OCI-LY1 (cell line): ENCODE data around the gene UHMK1.

Experiments
- H2AFZ ChIP-seq: fragments of 200-600 bp; sonication (generic), shearing (Covaris generic); 2 replicates; pipeline ENCODE4 v1.6.0; 2014; ENCODE audit warnings: antibody characterized with exemption, mild to moderate bottlenecking, low read length
- H3F3A ChIP-seq: fragments of 200-600 bp; sonication (generic), shearing (Covaris generic); 2 replicates; pipeline ENCODE4 v1.6.0; 2014; ENCODE audit warnings: mild to moderate bottlenecking, antibody characterized with exemption, low read length, moderate library complexity; ENCODE audit not compliant: insufficient read depth
- H3K27ac ChIP-seq: fragments of 200-600 bp; sonication (generic); 2 replicates; pipeline ENCODE4 v1.5.1; 2014; ENCODE audit warnings: low read length, mixed run types, mild to moderate bottlenecking, low read depth; ENCODE audit not compliant: poor library complexity, severe bottlenecking
- H3K27me3 ChIP-seq: fragments of 200-600 bp; sonication (generic); 2 replicates; pipeline ENCODE4 v1.6.0; 2014; ENCODE audit warnings: antibody characterized with exemption, mild to moderate bottlenecking, low read length, moderate library complexity; ENCODE audit not compliant: insufficient read depth
- H3K36me3 ChIP-seq: fragments of 200-600 bp; sonication (generic); 2 replicates; pipeline ENCODE4 v1.6.1; 2014; ENCODE audit warnings: mild to moderate bottlenecking, antibody characterized with exemption, low read length, moderate library complexity, mixed read lengths; ENCODE audit not compliant: insufficient read depth
- H3K4me1 ChIP-seq: fragments of 200-600 bp; sonication (generic); 2 replicates; pipeline ENCODE4 v1.5.1; 2014; ENCODE audit warnings: mild to moderate bottlenecking, low read length, moderate library complexity; ENCODE audit not compliant: insufficient read depth, severe bottlenecking
- H3K4me2 ChIP-seq: fragments of 200-600 bp; sonication (generic), shearing (Covaris generic); 2 replicates; pipeline ENCODE4 v1.6.1; 2014; ENCODE audit warnings: low read length
- H3K4me3 ChIP-seq: fragments of 200-600 bp; sonication (generic); 2 replicates; pipeline ENCODE4 v1.5.1; 2014; ENCODE audit warnings: low read length, low read depth, mild to moderate bottlenecking, mixed read lengths; ENCODE audit not compliant: poor library complexity, severe bottlenecking
- H3K79me2 ChIP-seq: fragments of 200-600 bp; shearing (Covaris generic); 2 replicates; pipeline ENCODE4 v1.6.1; 2016; ENCODE audit warnings: mixed run types, low read length, mixed read lengths; ENCODE audit not compliant: insufficient read depth
- H3K9ac ChIP-seq: fragments of 200-600 bp; sonication (generic), shearing (Covaris generic); 2 replicates; pipeline ENCODE4 v1.6.1; 2014; ENCODE audit warnings: mild to moderate bottlenecking, low read length, mixed read lengths
- H3K9me2 ChIP-seq: fragments of 200-600 bp; sonication (generic), shearing (Covaris generic); 2 replicates; pipeline ENCODE4 v1.6.1; 2014; ENCODE audit warnings: low read depth, mild to moderate bottlenecking, low read length, mixed read lengths
- H3K9me3 ChIP-seq: fragments of 200-600 bp; shearing (Covaris generic); 2 replicates; pipeline ENCODE4 v1.6.1; 2014; ENCODE audit warnings: low read length, mixed read lengths
- H4K20me1 ChIP-seq: fragments of 200-600 bp; sonication (generic), shearing (Covaris generic); 2 replicates; pipeline ENCODE4 v1.6.0; 2016; ENCODE audit warnings: mild to moderate bottlenecking, low read length; ENCODE audit not compliant: insufficient read depth
- CTCF ChIP-seq: fragments of 200-600 bp; sonication (generic), shearing (Covaris generic); IDR thresholded peaks from 2 replicates; pipeline ENCODE4 v1.5.1; 2017; ENCODE audit warnings: mild to moderate bottlenecking, antibody characterized with exemption, low read length, moderate library complexity, mixed read lengths
- EZH2 ChIP-seq: fragments of 200-600 bp; sonication (generic), shearing (Covaris generic); IDR thresholded peaks from 2 replicates; pipeline ENCODE4 v1.8.0; 2017; ENCODE audit warnings: borderline replicate concordance, mixed run types, mild to moderate bottlenecking, antibody characterized with exemption, low read length, moderate library complexity, mixed read lengths

The UHMK1 gene

GRCh38 chr1:162561616-162562469 lies 64.2 kb downstream of the UHMK1 start, which contains the start of gene UAP1:
TSS of gene UAP1 (plus strand) at chr1:162561722. CDS start at chr1:162566069, 4,347 bp downstream.
- no peaks in the 10 kb centered on the region for H4K20me1 ChIP-seq
- peak within 1 kb of the TSS; percentile 78 for H3K4me2 ChIP-seq
- H3K27me3 ChIP-seq, result no peaks in the 10 kb centered on the region
- H3K4me3 ChIP-seq, result peak within 1 kb of the TSS; percentile 86
- TF ChIP-seq EZH2, result no peak
- TF ChIP-seq CTCF, result no peak
- peak within 1 kb of the TSS; percentile 32 for H3K27ac ChIP-seq
- no peaks in the 10 kb centered on the region for H3F3A ChIP-seq
- peak within 1 kb of the TSS; percentile 76; the same call in 1 of the 2 replicates for H2AFZ ChIP-seq
- H3K4me1 ChIP-seq, result peaks cover 19% of the 10 kb centered on the region
- 0 out of 2 replicates have a peak, but pooled peaks cover 3% of the 10 kb centered on the region for H3K9me3 ChIP-seq
- no peaks in the 10 kb centered on the region for H3K9me2 ChIP-seq
- H3K9ac ChIP-seq, result peak within 1 kb of the TSS; percentile 88
- H3K79me2 ChIP-seq, result peaks cover 14% of the 10 kb centered on the region; the same call in 1 of the 2 replicates
- H3K36me3 ChIP-seq, result peaks cover 2% of the 10 kb centered on the region; the same call in 1 of the 2 replicates

GRCh38 chr1:162562470-162562828 lies 64.8 kb downstream of the UHMK1 start:
- H3F3A ChIP-seq, result no peaks in the 10 kb centered on the region
- peaks cover 19% of the 10 kb centered on the region for H3K4me1 ChIP-seq
- H4K20me1 ChIP-seq, result no peaks in the 10 kb centered on the region
- peaks cover 8% of the 10 kb centered on the region; the same call in 1 of the 2 replicates for H3K36me3 ChIP-seq
- H3K9me3 ChIP-seq, result 0 out of 2 replicates have a peak, but pooled peaks cover 3% of the 10 kb centered on the region
- H3K4me3 ChIP-seq, result peak overlapping the region; percentile 86
- peak overlapping the region; percentile 78 for H3K4me2 ChIP-seq
- TF ChIP-seq EZH2 (no peak), CTCF (no peak)
- peak overlapping the region; percentile 88 for H3K9ac ChIP-seq
- H3K79me2 ChIP-seq, result peaks cover 14% of the 10 kb centered on the region; the same call in 1 of the 2 replicates
- no peaks in the 10 kb centered on the region for H3K9me2 ChIP-seq
- H3K27me3 ChIP-seq, result no peaks in the 10 kb centered on the region
- H3K27ac ChIP-seq, result no peak overlapping the region
- H2AFZ ChIP-seq, result no peak overlapping the region

- Histone ChIP-seq H3K9ac (no peak overlapping the region), H3F3A (no peaks in the 10 kb centered on the region), H3K36me3 (peaks cover 21% of the 10 kb centered on the region; the same call in 1 of the 2 replicates), H3K9me2 (no peaks in the 10 kb centered on the region), H3K4me2 (no peak overlapping the region), H3K27me3 (no peaks in the 10 kb centered on the region), H2AFZ (no peak overlapping the region), H3K9me3 (0 out of 2 replicates have a peak, but pooled peaks cover 1% of the 10 kb centered on the region), H3K79me2 (peaks cover 14% of the 10 kb centered on the region; the same call in 1 of the 2 replicates), H4K20me1 (no peaks in the 10 kb centered on the region), H3K4me3 (no peak overlapping the region), H3K27ac (no peak overlapping the region), H3K4me1 (peaks cover 19% of the 10 kb centered on the region)
- no peak for TF ChIP-seq EZH2
- no peak for TF ChIP-seq CTCF
Measured at GRCh38 chr1:162564762-162565218, 67.2 kb downstream of the UHMK1 start.
